ENCODE data around the gene EN2. TPM values are rescaled to one million over a fixed set of nuclear protein-coding genes. Genes with fewer than 3 reads are reported as not detected.

Gene EN2
- total and polyA plus RNA-seq, 2 of the 4 experiments (the other 2 are of a cell fraction): not detected

DNA sequence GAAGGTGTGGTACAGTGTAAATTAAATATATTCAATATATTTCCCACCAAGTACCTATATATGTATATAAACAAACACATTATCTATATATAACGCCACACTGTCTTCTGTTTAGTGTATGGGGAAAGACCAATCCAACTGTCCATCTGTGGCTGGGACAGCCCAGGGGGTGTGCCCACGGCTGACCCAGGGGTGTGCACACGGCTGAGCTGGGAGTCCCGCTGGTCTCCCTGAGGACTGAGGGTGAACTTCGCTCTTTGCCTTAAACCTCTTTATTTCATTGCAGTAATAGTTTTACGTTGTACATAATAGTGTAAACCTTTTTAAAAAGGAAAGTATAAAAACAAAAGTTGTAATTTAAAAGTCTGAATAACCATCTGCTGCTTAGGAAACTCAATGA lies 6.3 kb downstream of the EN2 start:
- BruUV-seq (replicated peaks): no TSS peak
- intact Hi-C loops (cut with micrococcal nuclease) (no loop called here), in situ Hi-C loops (cut with MboI; ENCODE audit: low sequenced_read_pairs) (no loop called here), dilution Hi-C loops (cut with HindIII; ENCODE audit: low sequenced_read_pairs, unreplicated experiment) (no loop called here)
- no CpG with 5 or more reads among the region's 6 CpGs for WGBS, 2 experiments (ENCODE audit: extremely low coverage in 2 of 2, insufficient read length in 1 of 2)
- Histone ChIP-seq H3K79me1 (ENCODE audit: low read depth in 1 of 2, low read length in 2 of 2) (no peaks in the 10 kb centered on the region), H2BK20ac (ENCODE audit: low read depth, low read length) (no peak overlapping the region), H2BK5ac (ENCODE audit: low read depth, low read length, poor library complexity, severe bottlenecking) (no peak overlapping the region), H3K4me3 (ENCODE audit: insufficient read depth, low read depth, low read length) (no peak overlapping the region), H4K5ac (ENCODE audit: low read depth, low read length) (no peak overlapping the region), H3K27me3 (ENCODE audit: control insufficient read depth, insufficient read depth, low read length) (peaks cover 89% of the 10 kb centered on the region), H3K9ac (ENCODE audit: low read depth, low read length) (no peak overlapping the region), H2AK9ac (replicated peaks; ENCODE audit: low read depth, low read length, poor library complexity) (no peak overlapping the region), H3K4me1 (ENCODE audit: control insufficient read depth, insufficient read depth, low read length) (no peaks in the 10 kb centered on the region), H2AK5ac (ENCODE audit: low read depth, low read length) (no peak overlapping the region), H2BK120ac (ENCODE audit: low read depth, low read length) (no peak overlapping the region), H3K4me2 (ENCODE audit: low read depth, low read length) (no peak overlapping the region), H3K14ac (replicated peaks; ENCODE audit: low read depth, low read length) (no peak overlapping the region), H2AFZ (replicated peaks; ENCODE audit: low read length, poor library complexity) (no peak overlapping the region), H3K36me3 (ENCODE audit: control insufficient read depth, insufficient read depth, low read length) (no peaks in the 10 kb centered on the region), H4K91ac (ENCODE audit: insufficient read depth, low read depth, low read length) (no peak overlapping the region), H3K56ac (ENCODE audit: extremely low read depth, insufficient read depth, low read length) (no peak overlapping the region), H3K27ac (ENCODE audit: insufficient read depth, low read length) (no peak overlapping the region), H3K18ac (ENCODE audit: low read depth, low read length) (no peak overlapping the region), H4K8ac (ENCODE audit: low read depth in 2 of 2, low read length in 2 of 2) (no peak overlapping the region), H2BK15ac (ENCODE audit: low read depth, low read length) (no peak overlapping the region), H4K20me1 (ENCODE audit: insufficient read depth, low read length) (no peaks in the 10 kb centered on the region), H3K23ac (ENCODE audit: low read depth, low read length) (no peak overlapping the region), H3K9me3 (ENCODE audit: control insufficient read depth, insufficient read depth, low read length) (no peaks in the 10 kb centered on the region), H3K9me1 (ENCODE audit: insufficient read depth, low read length) (no peaks in the 10 kb centered on the region), H3K4ac (ENCODE audit: low read depth, low read length) (no peak overlapping the region)
- no peak for ATAC-seq (ENCODE audit: low read depth)
- TF ChIP-seq MAZ (IDR thresholded peaks at IDR 0.05; ENCODE audit: borderline replicate concordance, low read depth, low read length): no peak
- TF ChIP-seq FOS (IDR thresholded peaks at IDR 0.05; ENCODE audit: low read depth, low read length): no peak
- no peak for TF ChIP-seq MXI1 (IDR thresholded peaks at IDR 0.05; ENCODE audit: borderline replicate concordance, low read depth, low read length)
- TF ChIP-seq RAD21 (IDR thresholded peaks at IDR 0.05; ENCODE audit: low read length): no peak
- TF ChIP-seq, protein P1, sequence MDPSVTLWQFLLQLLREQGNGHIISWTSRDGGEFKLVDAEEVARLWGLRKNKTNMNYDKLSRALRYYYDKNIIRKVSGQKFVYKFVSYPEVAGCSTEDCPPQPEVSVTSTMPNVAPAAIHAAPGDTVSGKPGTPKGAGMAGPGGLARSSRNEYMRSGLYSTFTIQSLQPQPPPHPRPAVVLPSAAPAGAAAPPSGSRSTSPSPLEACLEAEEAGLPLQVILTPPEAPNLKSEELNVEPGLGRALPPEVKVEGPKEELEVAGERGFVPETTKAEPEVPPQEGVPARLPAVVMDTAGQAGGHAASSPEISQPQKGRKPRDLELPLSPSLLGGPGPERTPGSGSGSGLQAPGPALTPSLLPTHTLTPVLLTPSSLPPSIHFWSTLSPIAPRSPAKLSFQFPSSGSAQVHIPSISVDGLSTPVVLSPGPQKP (IDR thresholded peaks at IDR 0.05; ENCODE audit: borderline replicate concordance, low read depth, low read length): no peak
- TF ChIP-seq, protein P2, sequence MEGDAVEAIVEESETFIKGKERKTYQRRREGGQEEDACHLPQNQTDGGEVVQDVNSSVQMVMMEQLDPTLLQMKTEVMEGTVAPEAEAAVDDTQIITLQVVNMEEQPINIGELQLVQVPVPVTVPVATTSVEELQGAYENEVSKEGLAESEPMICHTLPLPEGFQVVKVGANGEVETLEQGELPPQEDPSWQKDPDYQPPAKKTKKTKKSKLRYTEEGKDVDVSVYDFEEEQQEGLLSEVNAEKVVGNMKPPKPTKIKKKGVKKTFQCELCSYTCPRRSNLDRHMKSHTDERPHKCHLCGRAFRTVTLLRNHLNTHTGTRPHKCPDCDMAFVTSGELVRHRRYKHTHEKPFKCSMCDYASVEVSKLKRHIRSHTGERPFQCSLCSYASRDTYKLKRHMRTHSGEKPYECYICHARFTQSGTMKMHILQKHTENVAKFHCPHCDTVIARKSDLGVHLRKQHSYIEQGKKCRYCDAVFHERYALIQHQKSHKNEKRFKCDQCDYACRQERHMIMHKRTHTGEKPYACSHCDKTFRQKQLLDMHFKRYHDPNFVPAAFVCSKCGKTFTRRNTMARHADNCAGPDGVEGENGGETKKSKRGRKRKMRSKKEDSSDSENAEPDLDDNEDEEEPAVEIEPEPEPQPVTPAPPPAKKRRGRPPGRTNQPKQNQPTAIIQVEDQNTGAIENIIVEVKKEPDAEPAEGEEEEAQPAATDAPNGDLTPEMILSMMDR (conservative IDR thresholded peaks at IDR 0.05; ENCODE audit: low read depth, low read length): no peak
- no peak for DNase-seq
- CTCF ChIA-PET: no interaction called here
- POLR2A ChIA-PET (ENCODE audit: unreplicated experiment): no interaction called here
